Choroid plexus epithelial cell (primary cell): ENCODE results near the gene KRTAP10-7.
"Not testable (repeated sequence)": the region's sequence is repeated elsewhere in the genome, so short reads cannot be mapped to it uniquely, and the experiment has no call there.

Experiments
- DNase-seq: peaks from one replicate; pipeline ENCODE4 v3.0.0-alpha.2; 2010; ENCODE audit warnings: low read depth
- H3K4me3 ChIP-seq: 2 replicates; pipeline ENCODE4 v1.5.1; 2011; ENCODE audit warnings: low read depth, mild to moderate bottlenecking, control low read depth, low read length, moderate library complexity
- CTCF ChIP-seq: conservative IDR thresholded peaks from 2 replicates; pipeline ENCODE4 v1.5.1; 2011; ENCODE audit warnings: low read depth, mild to moderate bottlenecking, control low read depth, inconsistent platforms, low read length, moderate library complexity

Gene KRTAP10-7

GRCh38 chr21:44595524-44595923 is 4.9 kb upstream of the KRTAP10-7 start:
- no peak for DNase-seq
- H3K4me3 ChIP-seq = no peak overlapping the region
- no peak for TF ChIP-seq CTCF

GRCh38 chr21:44596068-44596725 is 4.2 kb upstream of the KRTAP10-7 start:
- no peak for DNase-seq

GRCh38 chr21:44598061-44598460 is 2.3 kb upstream of the KRTAP10-7 start:
- no peak for DNase-seq

More at GRCh38 chr21:44596068-44596725, 4.2 kb upstream of the KRTAP10-7 start:
- no peak overlapping the region for H3K4me3 ChIP-seq
- no peak for TF ChIP-seq CTCF

GRCh38 chr21:44599264-44600029 is 950 bp upstream of the KRTAP10-7 start:
- H3K4me3 ChIP-seq = no peak overlapping the region
- no peak for DNase-seq
- TF ChIP-seq CTCF = no peak

More at GRCh38 chr21:44598061-44598460, 2.3 kb upstream of the KRTAP10-7 start:
- TF ChIP-seq CTCF = no peak
- H3K4me3 ChIP-seq = no peak overlapping the region

- DNase-seq, H3K4me3 ChIP-seq: not testable (repeated sequence)
These were observed 694 bp downstream of the KRTAP10-7 start for GRCh38 chr21:44601091-44601490.

- TF ChIP-seq CTCF = no peak
- H3K4me3 ChIP-seq = no peak overlapping the region
- no peak for DNase-seq
These were observed 1.4 kb downstream of the KRTAP10-7 start for GRCh38 chr21:44601596-44602462.

GRCh38 chr21:44602463-44602850 is 2.1 kb downstream of the KRTAP10-7 start:
- DNase-seq = no peak
- no peak for TF ChIP-seq CTCF
- no peak overlapping the region for H3K4me3 ChIP-seq
